GM23248 (cell line): ENCODE measurements around the gene NAT8.

Source experiments
- EZH2 ChIP-seq: fragments of 200-600 bp; sonication (generic); IDR thresholded peaks from 2 replicates; pipeline ENCODE4 v1.6.1; 2018; ENCODE audit warnings: antibody characterized with exemption, mild to moderate bottlenecking; ENCODE audit not compliant: insufficient read depth, poor library complexity, severe bottlenecking
- EZH2phosphoT487 ChIP-seq: fragments of 200-600 bp; sonication (generic); IDR thresholded peaks from 2 replicates; pipeline ENCODE4 v1.6.1; 2018; ENCODE audit warnings: antibody characterized with exemption, moderate library complexity, mild to moderate bottlenecking, low read depth; ENCODE audit not compliant: insufficient read depth

GRCh38 chr2:73611867-73612266 is 30.4 kb downstream of the NAT8 start:
- TF ChIP-seq EZH2 = no peak
- TF ChIP-seq EZH2phosphoT487 = no peak
